Testis (tissue), 2 donors: ENCODE results near the gene LRIT2.

Experiments
- POLR2A ChIP-seq: fragments of 450-650 bp; IDR thresholded peaks from one replicate; pipeline ENCODE4 v1.6.1; 2017; ENCODE audit warnings: antibody characterized with exemption, mild to moderate bottlenecking, moderate library complexity
- TF ChIP-seq, protein P1 (sequence below), 3 experiments: fragments of 450-650 bp in 2 of 3; fragments of 200-600 bp in 1 of 3; sonication (generic) in 1 of 3; IDR thresholded peaks; one replicate each; pipeline ENCODE4 v1.5.1; 2016 to 2019; ENCODE audit warnings: antibody characterized with exemption in 3 of 3, mild to moderate bottlenecking in 2 of 3, moderate library complexity in 1 of 3

DNA sequence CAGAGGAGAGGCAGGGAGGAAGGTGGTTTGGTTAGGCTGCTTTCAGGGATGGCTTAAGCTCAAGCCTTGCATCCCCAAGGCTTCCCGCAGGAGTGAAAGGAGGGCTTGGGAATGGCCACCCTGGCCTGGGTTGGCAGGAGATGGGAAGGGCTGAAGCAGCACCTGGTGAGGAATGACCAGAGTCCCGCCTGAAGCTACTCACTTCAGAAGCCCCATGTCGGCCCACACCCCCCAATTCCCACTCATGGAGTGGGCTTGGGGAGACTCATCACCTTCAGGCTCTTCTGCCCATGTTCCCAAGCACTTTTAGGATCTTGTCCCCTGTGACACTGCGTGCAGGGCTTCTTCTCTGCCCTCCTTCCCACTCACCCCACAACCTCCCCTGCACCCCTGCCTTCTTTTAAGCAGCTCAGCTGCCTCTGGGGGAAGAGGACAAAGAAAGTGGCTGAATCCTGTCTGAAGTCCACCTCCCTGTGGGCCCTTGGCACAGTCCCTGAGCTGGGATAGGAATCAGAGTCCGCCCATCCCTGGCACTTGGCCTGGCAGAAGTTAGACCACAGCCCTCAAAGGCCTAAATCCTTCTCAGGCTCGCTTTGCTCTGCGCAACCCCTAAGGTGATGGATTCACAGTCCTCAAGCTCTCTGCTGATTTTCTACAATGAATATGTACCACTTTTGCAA, 36.0 kb upstream of the LRIT2 start:
- TF ChIP-seq, protein P1, sequence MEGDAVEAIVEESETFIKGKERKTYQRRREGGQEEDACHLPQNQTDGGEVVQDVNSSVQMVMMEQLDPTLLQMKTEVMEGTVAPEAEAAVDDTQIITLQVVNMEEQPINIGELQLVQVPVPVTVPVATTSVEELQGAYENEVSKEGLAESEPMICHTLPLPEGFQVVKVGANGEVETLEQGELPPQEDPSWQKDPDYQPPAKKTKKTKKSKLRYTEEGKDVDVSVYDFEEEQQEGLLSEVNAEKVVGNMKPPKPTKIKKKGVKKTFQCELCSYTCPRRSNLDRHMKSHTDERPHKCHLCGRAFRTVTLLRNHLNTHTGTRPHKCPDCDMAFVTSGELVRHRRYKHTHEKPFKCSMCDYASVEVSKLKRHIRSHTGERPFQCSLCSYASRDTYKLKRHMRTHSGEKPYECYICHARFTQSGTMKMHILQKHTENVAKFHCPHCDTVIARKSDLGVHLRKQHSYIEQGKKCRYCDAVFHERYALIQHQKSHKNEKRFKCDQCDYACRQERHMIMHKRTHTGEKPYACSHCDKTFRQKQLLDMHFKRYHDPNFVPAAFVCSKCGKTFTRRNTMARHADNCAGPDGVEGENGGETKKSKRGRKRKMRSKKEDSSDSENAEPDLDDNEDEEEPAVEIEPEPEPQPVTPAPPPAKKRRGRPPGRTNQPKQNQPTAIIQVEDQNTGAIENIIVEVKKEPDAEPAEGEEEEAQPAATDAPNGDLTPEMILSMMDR (IDR thresholded peaks at IDR 0.05): no peak
- TF ChIP-seq POLR2A: no peak
